ENCODE measurements around the gene PNPLA6.

PNPLA6 gene

DNA sequence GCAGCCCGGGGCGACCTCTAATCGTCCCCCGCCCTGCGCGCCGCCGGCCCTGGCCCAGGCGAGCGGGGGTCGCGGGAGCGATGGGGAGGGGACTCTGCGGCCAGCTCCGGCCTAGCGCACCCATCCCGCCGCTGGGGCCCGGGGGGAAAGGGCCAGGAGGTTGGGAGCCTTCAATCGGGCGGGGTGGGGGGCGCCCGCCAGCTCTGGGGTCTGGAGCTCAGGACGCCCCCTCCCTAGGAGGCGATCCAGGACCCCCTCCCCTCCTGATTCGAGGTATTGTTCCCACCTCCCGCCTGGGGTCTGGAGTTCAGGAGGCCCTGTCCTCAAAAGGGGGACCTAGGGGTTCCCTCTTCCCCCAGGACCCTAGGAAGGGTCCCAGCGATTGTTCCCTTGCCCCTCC lies 19.2 kb upstream of the PNPLA6 start:
- Histone ChIP-seq H3K27me3 (ENCODE audit: insufficient read depth, low read length, poor library complexity) (no peaks in the 10 kb centered on the region), H2BK5ac (ENCODE audit: low read length) (no peak overlapping the region), H3K4me1 (ENCODE audit: control insufficient read depth, low read depth, low read length) (peaks cover 3% of the 10 kb centered on the region), H2BK120ac (ENCODE audit: low read depth, low read length) (peak overlapping the region; percentile 46), H3K4me2 (ENCODE audit: low read length) (peak overlapping the region; percentile 38), H3K4me3 (ENCODE audit: low read length) (peak overlapping the region; percentile 6), H3K23ac (ENCODE audit: low read length) (no peak overlapping the region), H3K9ac (ENCODE audit: low read length) (peak overlapping the region; percentile 79), H4K5ac (ENCODE audit: low read length) (no peak overlapping the region), H2BK15ac (replicated peaks; ENCODE audit: low read depth) (no peak overlapping the region), H3K56ac (ENCODE audit: low read length) (peak overlapping the region; percentile 75), H3K79me2 (ENCODE audit: control insufficient read depth, insufficient read depth, low read length) (no peaks in the 10 kb centered on the region), H4K8ac (ENCODE audit: low read depth, low read length) (peak overlapping the region; percentile 96), H2AK5ac (ENCODE audit: low read length) (no peak overlapping the region), H3K36me3 (ENCODE audit: control insufficient read depth, insufficient read depth, low read length) (no peaks in the 10 kb centered on the region), H3K18ac (ENCODE audit: low read length) (peak overlapping the region; percentile 98), H3K79me1 (ENCODE audit: low read length) (peaks cover 3% of the 10 kb centered on the region), H3K27ac (ENCODE audit: low read depth, low read length) (no peak overlapping the region), H3K4ac (ENCODE audit: low read depth, low read length) (peak overlapping the region; percentile 83)
- DNase-seq = no peak
- WGBS (ENCODE audit: extremely low coverage, insufficient coverage, low lambda C conversion rate) = no CpG with 5 or more reads among the region's 28 CpGs

DNA sequence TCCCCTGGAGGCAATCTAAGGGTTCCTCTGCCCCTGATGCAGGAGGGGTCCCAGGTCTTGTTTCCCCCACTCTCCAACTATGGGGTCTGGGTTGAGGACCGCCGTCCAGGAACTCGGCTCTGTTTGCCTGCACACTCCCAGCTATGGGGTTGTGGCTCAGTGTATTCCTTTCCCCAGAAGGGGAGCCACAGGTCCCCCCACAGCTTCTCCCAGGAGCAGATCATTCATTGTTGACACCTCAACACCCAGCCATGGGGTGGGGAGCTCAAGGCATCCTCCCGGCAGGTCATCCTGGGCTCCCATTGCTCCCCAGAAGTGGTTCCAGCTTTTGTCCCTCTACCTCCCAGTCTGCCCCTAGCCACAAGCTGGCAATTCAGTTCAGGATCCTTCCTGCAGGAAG lies 18.6 kb upstream of the PNPLA6 start:
- Histone ChIP-seq H3K79me2 (ENCODE audit: control insufficient read depth, insufficient read depth, low read length) (no peaks in the 10 kb centered on the region), H3K4me3 (ENCODE audit: low read length) (peak overlapping the region; percentile 6), H2AK5ac (ENCODE audit: low read length) (no peak overlapping the region), H3K4ac (ENCODE audit: low read depth, low read length) (peak overlapping the region; percentile 83), H3K56ac (ENCODE audit: low read length) (peak overlapping the region; percentile 75), H3K4me1 (ENCODE audit: control insufficient read depth, low read depth, low read length) (peaks cover 3% of the 10 kb centered on the region), H3K23ac (ENCODE audit: low read length) (no peak overlapping the region), H3K79me1 (ENCODE audit: low read length) (peaks cover 3% of the 10 kb centered on the region), H2BK15ac (replicated peaks; ENCODE audit: low read depth) (no peak overlapping the region), H3K18ac (ENCODE audit: low read length) (peak overlapping the region; percentile 98), H4K5ac (ENCODE audit: low read length) (no peak overlapping the region), H2BK5ac (ENCODE audit: low read length) (no peak overlapping the region), H2BK120ac (ENCODE audit: low read depth, low read length) (no peak overlapping the region), H3K27ac (ENCODE audit: low read depth, low read length) (no peak overlapping the region), H3K27me3 (ENCODE audit: insufficient read depth, low read length, poor library complexity) (no peaks in the 10 kb centered on the region), H3K4me2 (ENCODE audit: low read length) (peak overlapping the region; percentile 38), H4K8ac (ENCODE audit: low read depth, low read length) (no peak overlapping the region), H3K9ac (ENCODE audit: low read length) (peak overlapping the region; percentile 79), H3K36me3 (ENCODE audit: control insufficient read depth, insufficient read depth, low read length) (no peaks in the 10 kb centered on the region)
- DNase-seq = no peak
- WGBS (ENCODE audit: extremely low coverage, insufficient coverage, low lambda C conversion rate) = no CpG with 5 or more reads among the region's 4 CpGs

DNA sequence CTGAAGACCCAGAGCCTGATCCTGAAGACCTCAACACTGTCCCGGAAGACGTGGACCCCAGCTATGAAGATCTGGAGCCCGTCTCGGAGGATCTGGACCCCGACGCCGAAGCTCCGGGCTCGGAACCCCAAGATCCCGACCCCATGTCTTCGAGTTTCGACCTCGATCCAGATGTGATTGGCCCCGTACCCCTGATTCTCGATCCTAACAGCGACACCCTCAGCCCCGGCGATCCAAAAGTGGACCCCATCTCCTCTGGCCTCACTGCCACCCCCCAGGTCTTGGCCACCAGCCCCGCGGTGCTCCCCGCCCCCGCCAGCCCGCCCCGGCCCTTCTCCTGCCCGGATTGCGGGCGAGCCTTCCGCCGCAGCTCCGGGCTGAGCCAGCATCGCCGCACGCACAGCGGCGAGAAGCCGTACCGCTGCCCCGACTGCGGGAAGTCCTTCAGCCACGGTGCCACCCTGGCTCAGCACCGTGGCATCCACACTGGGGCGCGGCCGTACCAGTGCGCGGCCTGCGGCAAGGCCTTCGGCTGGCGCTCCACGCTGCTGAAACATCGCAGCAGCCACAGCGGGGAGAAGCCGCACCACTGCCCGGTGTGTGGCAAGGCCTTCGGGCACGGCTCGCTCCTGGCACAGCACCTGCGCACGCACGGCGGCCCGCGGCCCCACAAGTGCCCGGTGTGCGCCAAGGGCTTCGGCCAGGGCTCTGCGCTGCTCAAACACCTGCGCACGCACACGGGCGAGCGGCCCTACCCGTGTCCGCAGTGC lies 16.0 kb upstream of the PNPLA6 start:
- Histone ChIP-seq H4K5ac (ENCODE audit: low read length) (no peak overlapping the region), H2AK5ac (ENCODE audit: low read length) (no peak overlapping the region), H2BK120ac (ENCODE audit: low read depth, low read length) (no peak overlapping the region), H3K9ac (ENCODE audit: low read length) (no peak overlapping the region), H3K4ac (ENCODE audit: low read depth, low read length) (no peak overlapping the region), H3K23ac (ENCODE audit: low read length) (no peak overlapping the region), H3K79me1 (ENCODE audit: low read length) (peaks cover 3% of the 10 kb centered on the region), H3K36me3 (ENCODE audit: control insufficient read depth, insufficient read depth, low read length) (no peaks in the 10 kb centered on the region), H3K4me1 (ENCODE audit: control insufficient read depth, low read depth, low read length) (peaks cover 6% of the 10 kb centered on the region), H3K4me2 (ENCODE audit: low read length) (no peak overlapping the region), H4K8ac (ENCODE audit: low read depth, low read length) (no peak overlapping the region), H2BK5ac (ENCODE audit: low read length) (no peak overlapping the region), H3K27me3 (ENCODE audit: insufficient read depth, low read length, poor library complexity) (no peaks in the 10 kb centered on the region), H3K4me3 (ENCODE audit: low read length) (no peak overlapping the region), H3K18ac (ENCODE audit: low read length) (no peak overlapping the region), H2BK15ac (replicated peaks; ENCODE audit: low read depth) (no peak overlapping the region), H3K27ac (ENCODE audit: low read depth, low read length) (no peak overlapping the region), H3K79me2 (ENCODE audit: control insufficient read depth, insufficient read depth, low read length) (no peaks in the 10 kb centered on the region), H3K56ac (ENCODE audit: low read length) (no peak overlapping the region)
- no CpG with 5 or more reads among the region's 74 CpGs for WGBS (ENCODE audit: extremely low coverage, insufficient coverage, low lambda C conversion rate)
- DNase-seq = no peak

GRCh38 chr19:7520131-7521051 lies 15.1 kb upstream of the PNPLA6 start:
- no CpG with 5 or more reads among the region's 51 CpGs for WGBS (ENCODE audit: extremely low coverage, insufficient coverage, low lambda C conversion rate)
- no peak overlapping the region for H3K9ac ChIP-seq (ENCODE audit: low read length)

DNA sequence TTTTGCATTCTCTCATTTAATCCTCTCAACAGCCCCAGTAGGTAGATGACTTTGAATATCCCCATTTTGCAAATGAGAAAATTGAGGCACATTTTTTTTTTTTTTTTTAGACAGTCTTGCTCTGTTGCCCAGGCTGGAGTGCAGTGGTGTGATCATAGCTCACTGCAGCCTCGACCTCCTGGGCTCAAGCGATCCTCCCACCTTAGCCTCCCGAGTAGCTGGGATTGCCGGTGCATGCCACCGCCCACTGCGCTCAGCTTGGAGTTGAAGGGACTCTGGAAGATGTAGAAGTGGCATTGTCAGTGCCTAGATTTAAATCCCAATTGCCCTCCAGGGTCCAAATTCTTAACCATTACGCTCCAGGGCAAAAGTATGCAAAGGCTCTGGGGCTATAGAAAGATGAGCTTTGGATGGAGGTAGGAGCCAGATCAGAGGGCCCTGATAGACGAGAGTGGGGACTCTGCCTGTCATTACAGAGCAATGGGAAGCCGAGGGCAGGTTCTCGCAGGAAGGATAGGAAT lies 13.9 kb upstream of the PNPLA6 start:
- H3K27me3 ChIP-seq (ENCODE audit: insufficient read depth, low read length, poor library complexity) = no peaks in the 10 kb centered on the region
- H3K18ac ChIP-seq (ENCODE audit: low read length) = no peak overlapping the region
- no peak overlapping the region for H2BK5ac ChIP-seq (ENCODE audit: low read length)
- no peaks in the 10 kb centered on the region for H3K79me2 ChIP-seq (ENCODE audit: control insufficient read depth, insufficient read depth, low read length)
- no peak overlapping the region for H4K8ac ChIP-seq (ENCODE audit: low read depth, low read length)
- H2AK5ac ChIP-seq (ENCODE audit: low read length) = no peak overlapping the region
- DNase-seq = peak; percentile 34
- no peak overlapping the region for H4K5ac ChIP-seq (ENCODE audit: low read length)
- peaks cover 3% of the 10 kb centered on the region for H3K79me1 ChIP-seq (ENCODE audit: low read length)
- H3K27ac ChIP-seq (ENCODE audit: low read depth, low read length) = no peak overlapping the region
- H3K56ac ChIP-seq (ENCODE audit: low read length) = peak overlapping the region; percentile 86
- peak overlapping the region; percentile 61 for H3K4me2 ChIP-seq (ENCODE audit: low read length)
- H3K23ac ChIP-seq (ENCODE audit: low read length) = no peak overlapping the region
- no peak overlapping the region for H3K4ac ChIP-seq (ENCODE audit: low read depth, low read length)
- peak overlapping the region; percentile 67 for H3K9ac ChIP-seq (ENCODE audit: low read length)
- H3K4me1 ChIP-seq (ENCODE audit: control insufficient read depth, low read depth, low read length) = peaks cover 3% of the 10 kb centered on the region
- no peaks in the 10 kb centered on the region for H3K36me3 ChIP-seq (ENCODE audit: control insufficient read depth, insufficient read depth, low read length)
- no peak overlapping the region for H2BK15ac ChIP-seq (replicated peaks; ENCODE audit: low read depth)
- no peak overlapping the region for H3K4me3 ChIP-seq (ENCODE audit: low read length)
- H2BK120ac ChIP-seq (ENCODE audit: low read depth, low read length) = no peak overlapping the region
- no CpG with 5 or more reads among the region's 10 CpGs for WGBS (ENCODE audit: extremely low coverage, insufficient coverage, low lambda C conversion rate)

More at GRCh38 chr19:7520131-7521051, 15.1 kb upstream of the PNPLA6 start:
- Histone ChIP-seq H3K18ac (ENCODE audit: low read length) (no peak overlapping the region), H3K36me3 (ENCODE audit: control insufficient read depth, insufficient read depth, low read length) (no peaks in the 10 kb centered on the region), H3K56ac (ENCODE audit: low read length) (no peak overlapping the region), H3K27ac (ENCODE audit: low read depth, low read length) (no peak overlapping the region), H3K4me1 (ENCODE audit: control insufficient read depth, low read depth, low read length) (peaks cover 4% of the 10 kb centered on the region), H2AK5ac (ENCODE audit: low read length) (no peak overlapping the region), H3K79me2 (ENCODE audit: control insufficient read depth, insufficient read depth, low read length) (no peaks in the 10 kb centered on the region), H3K4me2 (ENCODE audit: low read length) (no peak overlapping the region), H2BK15ac (replicated peaks; ENCODE audit: low read depth) (no peak overlapping the region), H3K4me3 (ENCODE audit: low read length) (no peak overlapping the region), H3K79me1 (ENCODE audit: low read length) (peaks cover 3% of the 10 kb centered on the region), H3K4ac (ENCODE audit: low read depth, low read length) (no peak overlapping the region), H2BK5ac (ENCODE audit: low read length) (no peak overlapping the region), H2BK120ac (ENCODE audit: low read depth, low read length) (no peak overlapping the region), H3K23ac (ENCODE audit: low read length) (no peak overlapping the region), H4K5ac (ENCODE audit: low read length) (no peak overlapping the region), H4K8ac (ENCODE audit: low read depth, low read length) (no peak overlapping the region), H3K27me3 (ENCODE audit: insufficient read depth, low read length, poor library complexity) (no peaks in the 10 kb centered on the region)
- DNase-seq = no peak

Measured in mesendoderm (in vitro differentiated cells).